Hepatocyte (in vitro differentiated cells): Measurements from ENCODE around the gene SHROOM4. TPM values are rescaled to one million over a fixed set of nuclear protein-coding genes. Genes with fewer than 3 reads are reported as not detected.

Experiments
- DNase-seq: peaks from one replicate; pipeline ENCODE4 v3.0.0-alpha.2; 2016; ENCODE audit warnings: low spot score
- H2AFZ ChIP-seq: fragments of 200-600 bp; sonication (generic); 2 replicates; pipeline ENCODE4 v1.6.0; 2016; ENCODE audit warnings: antibody characterized with exemption, mild to moderate bottlenecking
- H3K27ac ChIP-seq: fragments of 200-600 bp; sonication (generic); 2 replicates; pipeline ENCODE4 v1.5.1; 2016; ENCODE audit warnings: mild to moderate bottlenecking
- H3K27me3 ChIP-seq: fragments of 200-600 bp; sonication (generic); 2 replicates; pipeline ENCODE4 v1.6.1; 2016
- H3K36me3 ChIP-seq: fragments of 200-600 bp; sonication (generic); replicated peaks from 2 replicates; pipeline ENCODE4 v1.5.1; 2016; ENCODE audit warnings: low read depth; ENCODE audit not compliant: insufficient read depth
- H3K4me1 ChIP-seq: fragments of 200-600 bp; sonication (generic); 2 replicates; pipeline ENCODE4 v1.5.1; 2016; ENCODE audit warnings: mild to moderate bottlenecking, moderate library complexity; ENCODE audit not compliant: insufficient read depth
- H3K4me2 ChIP-seq: fragments of 200-600 bp; sonication (generic); 2 replicates; pipeline ENCODE4 v1.6.0; 2016
- H3K4me3 ChIP-seq: fragments of 200-600 bp; sonication (generic); 2 replicates; pipeline ENCODE4 v1.5.1; 2016; ENCODE audit warnings: mild to moderate bottlenecking
- H3K79me2 ChIP-seq: fragments of 200-600 bp; sonication (generic); 2 replicates; pipeline ENCODE4 v1.6.0; 2017; ENCODE audit warnings: mild to moderate bottlenecking
- H3K9me2 ChIP-seq: fragments of 200-600 bp; sonication (generic); replicated peaks from 2 replicates; pipeline ENCODE4 v1.6.0; 2017; ENCODE audit warnings: mild to moderate bottlenecking; ENCODE audit not compliant: insufficient read depth
- H3K9me3 ChIP-seq: fragments of 200-600 bp; sonication (generic); 2 replicates; pipeline ENCODE4 v1.5.1; 2016; ENCODE audit warnings: low read depth, mild to moderate bottlenecking
- H4K20me1 ChIP-seq: fragments of 200-600 bp; sonication (generic); 2 replicates; pipeline ENCODE4 v1.6.0; 2016; ENCODE audit warnings: mild to moderate bottlenecking; ENCODE audit not compliant: insufficient read depth, poor library complexity, severe bottlenecking
- EZH2 ChIP-seq: fragments of 200-600 bp; sonication (generic); IDR thresholded peaks from 2 replicates; pipeline ENCODE4 v1.6.1; 2016; ENCODE audit warnings: antibody characterized with exemption, mild to moderate bottlenecking, borderline replicate concordance
- EZH2phosphoT487 ChIP-seq: fragments of 200-600 bp; sonication (generic); IDR thresholded peaks from one replicate; pipeline ENCODE4 v1.6.1; 2018; ENCODE audit warnings: antibody characterized with exemption, mild to moderate bottlenecking, low read depth, moderate library complexity; ENCODE audit not compliant: unreplicated experiment, severe bottlenecking
- WGBS: methylation state at CpG from one replicate; pipeline ENCODE4 v1.1.6; 2016; ENCODE audit warnings: low lambda C conversion rate; ENCODE audit errors: missing lambda C conversion rate; 5-methylcytosine and 5-hydroxymethylcytosine counted together
- polyA plus RNA-seq: library from polyadenylated mRNA; unstranded; fragments of >200 nt; fragmentation: Nextera tagmentation; extraction: Ambion mirVana; gene quantifications from 2 replicates; pipeline ENCODE4 v1.2.1, GENCODE V29; 2016
- total RNA-seq: library from RNA; depleted of rRNA; stranded (reverse); fragments of >200 nt; gene quantifications from 2 replicates; pipeline ENCODE4 v1.2.3, GENCODE V29; 2014
- TF ChIP-seq, protein P1 (sequence below): fragments of 200-600 bp; sonication (generic); IDR thresholded peaks from 2 replicates; pipeline ENCODE4 v1.5.1; 2016; ENCODE audit warnings: antibody characterized with exemption, mild to moderate bottlenecking; ENCODE audit not compliant: poor library complexity

The SHROOM4 gene
- total and polyA plus RNA-seq, 2 experiments from 2014 or later: 1.6 to 7.1 TPM

- 75% methylated on average over 1 of the region's 1 CpG for WGBS
- DNase-seq: no peak
- Histone ChIP-seq H3K27ac (no peak overlapping the region), H3K36me3 (no peaks in the 10 kb centered on the region), H3K4me2 (no peak overlapping the region), H3K27me3 (no peaks in the 10 kb centered on the region), H3K4me3 (no peak overlapping the region), H3K79me2 (no peaks in the 10 kb centered on the region), H2AFZ (no peak overlapping the region), H3K4me1 (no peaks in the 10 kb centered on the region), H4K20me1 (no peaks in the 10 kb centered on the region), H3K9me3 (no peaks in the 10 kb centered on the region), H3K9me2 (no peaks in the 10 kb centered on the region)
- TF ChIP-seq, protein P1, sequence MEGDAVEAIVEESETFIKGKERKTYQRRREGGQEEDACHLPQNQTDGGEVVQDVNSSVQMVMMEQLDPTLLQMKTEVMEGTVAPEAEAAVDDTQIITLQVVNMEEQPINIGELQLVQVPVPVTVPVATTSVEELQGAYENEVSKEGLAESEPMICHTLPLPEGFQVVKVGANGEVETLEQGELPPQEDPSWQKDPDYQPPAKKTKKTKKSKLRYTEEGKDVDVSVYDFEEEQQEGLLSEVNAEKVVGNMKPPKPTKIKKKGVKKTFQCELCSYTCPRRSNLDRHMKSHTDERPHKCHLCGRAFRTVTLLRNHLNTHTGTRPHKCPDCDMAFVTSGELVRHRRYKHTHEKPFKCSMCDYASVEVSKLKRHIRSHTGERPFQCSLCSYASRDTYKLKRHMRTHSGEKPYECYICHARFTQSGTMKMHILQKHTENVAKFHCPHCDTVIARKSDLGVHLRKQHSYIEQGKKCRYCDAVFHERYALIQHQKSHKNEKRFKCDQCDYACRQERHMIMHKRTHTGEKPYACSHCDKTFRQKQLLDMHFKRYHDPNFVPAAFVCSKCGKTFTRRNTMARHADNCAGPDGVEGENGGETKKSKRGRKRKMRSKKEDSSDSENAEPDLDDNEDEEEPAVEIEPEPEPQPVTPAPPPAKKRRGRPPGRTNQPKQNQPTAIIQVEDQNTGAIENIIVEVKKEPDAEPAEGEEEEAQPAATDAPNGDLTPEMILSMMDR: no peak
- TF ChIP-seq EZH2phosphoT487 (no peak), EZH2 (no peak)
These were observed 142.3 kb downstream of the SHROOM4 start for GRCh38 chrX:50671661-50672060.

GRCh38 chrX:50668860-50669259 is 145.1 kb downstream of the SHROOM4 start:
- 78% methylated on average over 1 of the region's 1 CpG for WGBS
- H3K4me3 ChIP-seq: no peak overlapping the region

DNA sequence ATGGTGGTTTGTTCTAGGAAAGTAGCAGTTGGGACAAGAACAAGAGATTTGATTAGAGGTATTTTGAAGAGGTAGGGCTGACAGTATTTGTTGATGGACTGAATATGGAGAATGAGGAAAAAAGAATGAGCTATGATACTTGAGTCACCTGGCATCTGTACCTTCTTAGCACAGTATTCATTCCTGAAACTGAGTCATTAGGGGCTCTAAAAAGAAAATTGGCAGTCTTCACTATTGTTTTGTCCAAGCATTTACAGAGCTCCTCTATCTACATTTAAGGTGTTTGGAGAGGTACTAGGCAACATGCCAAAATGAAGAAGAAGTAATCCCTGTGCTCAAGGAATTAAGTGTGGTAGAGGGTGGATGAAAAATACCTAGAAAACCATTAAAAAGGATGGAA is 165.8 kb downstream of the SHROOM4 start:
- Histone ChIP-seq H3K4me2 (no peak overlapping the region), H3K27ac (no peak overlapping the region), H3K79me2 (no peaks in the 10 kb centered on the region), H3K36me3 (no peaks in the 10 kb centered on the region), H3K9me2 (no peaks in the 10 kb centered on the region), H3K4me3 (no peak overlapping the region), H3K4me1 (no peaks in the 10 kb centered on the region), H2AFZ (no peak overlapping the region), H3K9me3 (no peaks in the 10 kb centered on the region), H4K20me1 (no peaks in the 10 kb centered on the region), H3K27me3 (no peaks in the 10 kb centered on the region)
- no peak for DNase-seq
- TF ChIP-seq EZH2phosphoT487 (no peak), EZH2 (no peak)
- TF ChIP-seq, protein P1: no peak

More at GRCh38 chrX:50668860-50669259, 145.1 kb downstream of the SHROOM4 start:
- H3K27me3 ChIP-seq: no peaks in the 10 kb centered on the region
- no peaks in the 10 kb centered on the region for H3K36me3 ChIP-seq
- H3K4me2 ChIP-seq: no peak overlapping the region
- H3K27ac ChIP-seq: no peak overlapping the region
- no peak overlapping the region for H2AFZ ChIP-seq
- no peaks in the 10 kb centered on the region for H3K4me1 ChIP-seq
- H4K20me1 ChIP-seq: no peaks in the 10 kb centered on the region
- H3K9me2 ChIP-seq: no peaks in the 10 kb centered on the region
- TF ChIP-seq, protein P1: no peak
- TF ChIP-seq EZH2 (no peak), EZH2phosphoT487 (no peak)
- no peak for DNase-seq
- H3K79me2 ChIP-seq: no peaks in the 10 kb centered on the region
- H3K9me3 ChIP-seq: no peaks in the 10 kb centered on the region

DNA sequence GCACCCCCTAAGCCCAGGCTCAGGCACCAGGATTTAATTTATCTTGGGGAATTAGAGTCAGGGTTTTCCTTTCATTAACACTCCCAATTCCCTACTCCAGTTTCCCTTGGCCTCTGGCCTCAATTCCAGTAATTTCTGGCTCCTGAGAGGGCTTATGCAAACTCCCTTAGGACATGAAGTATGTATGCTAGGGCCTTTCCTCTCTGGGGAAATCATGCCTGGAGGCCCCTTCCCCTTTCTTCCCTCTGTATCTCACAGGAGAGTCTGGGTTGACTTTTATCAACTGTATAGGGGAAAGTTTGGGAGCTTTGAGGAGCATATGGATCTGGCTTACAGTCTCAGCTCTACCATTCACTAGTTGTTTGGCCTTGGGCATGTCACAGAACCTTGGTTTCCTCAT is 169.5 kb downstream of the SHROOM4 start:
- H3K36me3 ChIP-seq: no peaks in the 10 kb centered on the region
- no peaks in the 10 kb centered on the region for H3K9me3 ChIP-seq
- H3K4me3 ChIP-seq: no peak overlapping the region
- no peak overlapping the region for H3K27ac ChIP-seq
- TF ChIP-seq, protein P1: no peak
- TF ChIP-seq EZH2 (no peak), EZH2phosphoT487 (no peak)
- no peaks in the 10 kb centered on the region for H3K27me3 ChIP-seq
- H3K9me2 ChIP-seq: no peaks in the 10 kb centered on the region
- no peaks in the 10 kb centered on the region for H4K20me1 ChIP-seq
- H3K4me2 ChIP-seq: no peak overlapping the region
- DNase-seq: no peak
- H2AFZ ChIP-seq: no peak overlapping the region
- no peaks in the 10 kb centered on the region for H3K79me2 ChIP-seq
- H3K4me1 ChIP-seq: no peaks in the 10 kb centered on the region
